ENCODE measurements around the gene TTC9. TPM values are rescaled to one million over a fixed set of nuclear protein-coding genes. Genes with fewer than 3 reads are reported as not detected.

TTC9 gene
- total and polyA plus RNA-seq, 9 of the 15 experiments (the other 6 are each of a cell fraction or from before 2014, with no cell fraction given) = 0.07 TPM; not detected in 8

GRCh38 chr14:70646705-70647104 lies 5.0 kb downstream of the TTC9 start (continued):
- no peak for TF ChIP-seq TCF3 (CRISPR knock-in tag; IDR thresholded peaks at IDR 0.05)
- no peak for TF ChIP-seq MNT (conservative IDR thresholded peaks at IDR 0.05)
- TF ChIP-seq ZNF232 (CRISPR knock-in tag; IDR thresholded peaks at IDR 0.05) = no peak
- no peak for TF ChIP-seq KLF10 (CRISPR knock-in tag; IDR thresholded peaks at IDR 0.05)
- no peak for TF ChIP-seq OTX1 (CRISPR knock-in tag; IDR thresholded peaks at IDR 0.05)
- TF ChIP-seq NELFE (IDR thresholded peaks at IDR 0.05; ENCODE audit: insufficient read depth, insufficient read length) = no peak
- TF ChIP-seq U2AF1 (optimal IDR thresholded peaks at IDR 0.05; ENCODE audit: low read depth, low read length) = no peak
- no peak for TF ChIP-seq TAF9B (IDR thresholded peaks at IDR 0.05; ENCODE audit: partially characterized antibody)
- no peak for TF ChIP-seq ZMIZ1 (IDR thresholded peaks at IDR 0.05; ENCODE audit: low read depth in 2 of 2, low read length in 2 of 2)
- no peak for TF ChIP-seq SREBF2 (CRISPR knock-in tag; IDR thresholded peaks at IDR 0.05)
- TF ChIP-seq, protein P1, sequence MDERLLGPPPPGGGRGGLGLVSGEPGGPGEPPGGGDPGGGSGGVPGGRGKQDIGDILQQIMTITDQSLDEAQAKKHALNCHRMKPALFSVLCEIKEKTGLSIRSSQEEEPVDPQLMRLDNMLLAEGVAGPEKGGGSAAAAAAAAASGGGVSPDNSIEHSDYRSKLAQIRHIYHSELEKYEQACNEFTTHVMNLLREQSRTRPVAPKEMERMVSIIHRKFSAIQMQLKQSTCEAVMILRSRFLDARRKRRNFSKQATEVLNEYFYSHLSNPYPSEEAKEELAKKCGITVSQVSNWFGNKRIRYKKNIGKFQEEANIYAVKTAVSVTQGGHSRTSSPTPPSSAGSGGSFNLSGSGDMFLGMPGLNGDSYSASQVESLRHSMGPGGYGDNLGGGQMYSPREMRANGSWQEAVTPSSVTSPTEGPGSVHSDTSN (CRISPR knock-in tag; IDR thresholded peaks at IDR 0.05; ENCODE audit: low read depth) = no peak
- TF ChIP-seq, protein P1 (tag; conservative IDR thresholded peaks at IDR 0.05; ENCODE audit: low read depth) = no peak
- no peak for TF ChIP-seq MCM3 (IDR thresholded peaks at IDR 0.05)
